K562 (cell line): Measurements from ENCODE around the gene HLA-DOA. TPM values are rescaled to one million over a fixed set of nuclear protein-coding genes. Genes with fewer than 3 reads are reported as not detected.
A peak's percentile ranks its signal among the peaks of the same experiment; 100 is the strongest.

Experiments used
- BACH1 ChIP-seq: fragments of 200-800 bp; sonication (Bioruptor generic); IDR thresholded peaks from 2 replicates; pipeline ENCODE4 v1.6.1; 2016; ENCODE audit warnings: missing genetic modification characterization, missing compliant biosample characterization
- CBX3 ChIP-seq, 2 experiments: IDR thresholded peaks; 1 replicate in 1 of 2; 2 replicates in 1 of 2; pipeline ENCODE4 v1.6.1; 2012; ENCODE audit warnings: inconsistent platforms in 2 of 2, low read length in 2 of 2, borderline replicate concordance in 1 of 2, control low read depth in 1 of 2
- CREM ChIP-seq: IDR thresholded peaks from 2 replicates; pipeline ENCODE4 v1.6.1; 2014; ENCODE audit warnings: antibody characterized with exemption, low read depth
- DNMT1 ChIP-seq: fragments of 450-650 bp; IDR thresholded peaks from 2 replicates; pipeline ENCODE4 v1.6.1; 2016; ENCODE audit warnings: antibody characterized with exemption, mild to moderate bottlenecking
- EZH2 ChIP-seq: IDR thresholded peaks from 2 replicates; pipeline ENCODE4 v1.6.1; 2012; ENCODE audit warnings: low read depth, mild to moderate bottlenecking, inconsistent platforms, low read length, borderline replicate concordance
- MAZ ChIP-seq, 2 experiments: fragments of 450-650 bp in 1 of 2; sonication (generic) in 1 of 2; formaldehyde crosslinking; IDR thresholded peaks in 1 of 2; conservative IDR thresholded peaks in 1 of 2; 2 replicates each; pipeline versions ENCODE4 v1.4.0 to v1.5.0; 2020; ENCODE audit warnings: mild to moderate bottlenecking in 1 of 2, missing genetic modification reagents in 1 of 2
- NFXL1 ChIP-seq: fragments of 450-650 bp; formaldehyde crosslinking; IDR thresholded peaks from 2 replicates; pipeline ENCODE4 v1.4.0; 2021; ENCODE audit warnings: mild to moderate bottlenecking
- PTRF ChIP-seq: fragments of 450-650 bp; IDR thresholded peaks from 2 replicates; pipeline ENCODE4 v1.6.1; 2016; ENCODE audit warnings: mild to moderate bottlenecking, missing genetic modification characterization, missing compliant biosample characterization
- TEAD1 ChIP-seq, 2 experiments: fragments of 450-650 bp in 1 of 2; sonication (generic) in 1 of 2; formaldehyde crosslinking; IDR thresholded peaks; 2 replicates each; pipeline versions ENCODE4 v1.4.0 to v1.8.0; 2020 to 2022; ENCODE audit warnings: mild to moderate bottlenecking in 2 of 2, missing genetic modification reagents in 1 of 2
- TFAM ChIP-seq: fragments of 250-450 bp; sonication (Bioruptor Pico); conservative IDR thresholded peaks from 2 replicates; pipeline ENCODE4 v1.5.0; 2021; ENCODE audit warnings: mild to moderate bottlenecking, moderate library complexity
- TGIF2 ChIP-seq: sonication (generic); formaldehyde crosslinking; IDR thresholded peaks from 2 replicates; pipeline ENCODE4 v1.8.1; 2022; ENCODE audit warnings: mild to moderate bottlenecking, missing genetic modification reagents, moderate library complexity
- TRIM24 ChIP-seq, 2 experiments: fragments of 450-650 bp; IDR thresholded peaks; 2 replicates each; pipeline ENCODE4 v1.6.1; 2016
- ZBTB40 ChIP-seq, 2 experiments: fragments of 450-650 bp in 1 of 2; sonication (generic) in 1 of 2; formaldehyde crosslinking in 1 of 2; IDR thresholded peaks; 2 replicates each; pipeline versions ENCODE4 v1.7.1 to v1.9.0; 2016 to 2022; ENCODE audit warnings: inconsistent platforms in 1 of 2, mild to moderate bottlenecking in 1 of 2, missing genetic modification reagents in 1 of 2
- ZNF121 ChIP-seq: sonication (generic); formaldehyde crosslinking; conservative IDR thresholded peaks from 2 replicates; pipeline ENCODE4 v1.8.0; 2022; ENCODE audit warnings: missing genetic modification reagents
- ZNF408 ChIP-seq: fragments of 250-450 bp; sonication (Bioruptor Pico); IDR thresholded peaks from 2 replicates; pipeline ENCODE4 v1.4.0; 2020; ENCODE audit warnings: low read depth, mild to moderate bottlenecking, moderate library complexity
- ZNF830 ChIP-seq: fragments of 250-450 bp; sonication (Bioruptor Pico); IDR thresholded peaks from 2 replicates; pipeline ENCODE4 v1.5.0; 2021; ENCODE audit warnings: mild to moderate bottlenecking
- polyA plus RNA-seq, 8 experiments: library from polyadenylated mRNA; depleted of rRNA in 4 of 8; stranded (reverse) in 5 of 8; unstranded in 3 of 8; fragments of >200 nt; fragmentation: Nextera tagmentation in 2 of 8; fragmentation: Illumina TruSeq in 1 of 8; extraction: Ambion mirVana in 2 of 8; extraction: Trizol in 1 of 8; gene quantifications; 2 replicates each; pipeline versions ENCODE4 v1.2.1 to v1.2.3, GENCODE V29; 2011 to 2014; ENCODE audit warnings: inconsistent platforms in 1 of 8, missing spikeins in 1 of 8
- total RNA-seq, 7 experiments: library from RNA; depleted of rRNA in 6 of 7; stranded (reverse); fragments of >200 nt in 6 of 7; fragmentation: Illumina TruSeq in 2 of 7; extraction: Trizol in 2 of 7; gene quantifications; 2 replicates each; pipeline versions ENCODE4 v1.2.1 to v1.2.3, GENCODE V29; 2011 to 2021; ENCODE audit warnings: low replicate concordance in 1 of 7
- TF ChIP-seq, protein P1 (sequence below): fragments of 450-650 bp; IDR thresholded peaks from 2 replicates; pipeline ENCODE4 v1.6.1; 2016

HLA-DOA gene
- total and polyA plus RNA-seq, 9 of the 15 experiments (the other 6 are each of a cell fraction or from before 2014, with no cell fraction given), result 0.07 TPM; not detected in 8

GRCh38 chr6:32968867-32969684 lies 40.3 kb downstream of the HLA-DOA start (continued):
- TF ChIP-seq ZBTB40 (IDR thresholded peaks at IDR 0.05) (no peak), ZBTB40 (CRISPR knock-in tag; IDR thresholded peaks at IDR 0.05) (no peak), NFXL1 (no peak), DNMT1 (no peak), TFAM (CRISPR knock-in tag) (no peak), CBX3 (IDR thresholded peaks at IDR 0.05; ENCODE audit: borderline replicate concordance in 1 of 2, low read length in 2 of 2) (no peak; a peak in 2 of 3 replicates), ZNF408 (no peak), ZNF830 (CRISPR knock-in tag) (no peak), MAZ (CRISPR knock-in tag; conservative IDR thresholded peaks at IDR 0.05 in 1 of 2, IDR thresholded peaks at IDR 0.05 in 1 of 2) (peak; percentile 73; a peak in 3 of 4 replicates), BACH1 (tag) (no peak; the same call in 1 of the 2 replicates), TRIM24 (IDR thresholded peaks at IDR 0.05) (no peak), TGIF2 (CRISPR knock-in tag) (no peak), EZH2 (no peak), CREM (peak; percentile 83; the same call in 1 of the 2 replicates), PTRF (tag) (no peak), ZNF121 (CRISPR knock-in tag) (no peak), TEAD1 (CRISPR knock-in tag; IDR thresholded peaks at IDR 0.05) (peak in 1 of 2 experiments; percentile 74; a peak in 1 of 4 replicates)
- TF ChIP-seq, protein P1, sequence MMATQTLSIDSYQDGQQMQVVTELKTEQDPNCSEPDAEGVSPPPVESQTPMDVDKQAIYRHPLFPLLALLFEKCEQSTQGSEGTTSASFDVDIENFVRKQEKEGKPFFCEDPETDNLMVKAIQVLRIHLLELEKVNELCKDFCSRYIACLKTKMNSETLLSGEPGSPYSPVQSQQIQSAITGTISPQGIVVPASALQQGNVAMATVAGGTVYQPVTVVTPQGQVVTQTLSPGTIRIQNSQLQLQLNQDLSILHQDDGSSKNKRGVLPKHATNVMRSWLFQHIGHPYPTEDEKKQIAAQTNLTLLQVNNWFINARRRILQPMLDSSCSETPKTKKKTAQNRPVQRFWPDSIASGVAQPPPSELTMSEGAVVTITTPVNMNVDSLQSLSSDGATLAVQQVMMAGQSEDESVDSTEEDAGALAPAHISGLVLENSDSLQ, result peak; percentile 91
